IMR-90 (cell line): Measurements from ENCODE around the gene EPC2. TPM values are rescaled to one million over a fixed set of nuclear protein-coding genes. Genes with fewer than 3 reads are reported as not detected.

Experiments
- ATAC-seq: fragments of 200-7000 bp; cut with Tn5 transposase; 2 replicates; pipeline ENCODE4 v1.9.1; 2020; ENCODE audit warnings: low read depth, mild to moderate bottlenecking, moderate library complexity
- BruUV-seq: library from RNA; stranded (reverse); fragments of 400-500 nt; replicated peaks from 2 replicates; lab custom pipeline; 2021; lab: Mats Ljungman, UMichigan
- CTCF ChIA-PET: fragments of 300-600 bp; formaldehyde crosslinking; extraction: SDS; loops from one replicate; lab custom pipeline; 2021; ENCODE audit warnings: antibody characterized with exemption; lab: Yijun Ruan, JAX
- POLR2A ChIA-PET: fragments of 300-600 bp; sonication (Branson Sonifier 250); formaldehyde crosslinking; loops from one replicate; lab custom pipeline; 2022; ENCODE audit warnings: antibody characterized with exemption; ENCODE audit not compliant: unreplicated experiment; lab: Charles Lee
- DNase-seq: peaks from one replicate; pipeline ENCODE4 v3.0.0; 2013
- H2AFZ ChIP-seq: replicated peaks from 2 replicates; pipeline ENCODE3; 2013; ENCODE audit warnings: low read length, mild to moderate bottlenecking; ENCODE audit not compliant: poor library complexity
- H2AK5ac ChIP-seq: 2 replicates; pipeline ENCODE4 v1.6.1; 2013; ENCODE audit warnings: low read depth, low read length, inconsistent platforms
- H2AK9ac ChIP-seq: replicated peaks from 2 replicates; pipeline ENCODE3; 2013; ENCODE audit warnings: mild to moderate bottlenecking, low read depth, low read length, moderate library complexity; ENCODE audit not compliant: poor library complexity
- H2BK120ac ChIP-seq: 2 replicates; pipeline ENCODE4 v1.6.1; 2013; ENCODE audit warnings: low read depth, low read length, inconsistent platforms
- H2BK15ac ChIP-seq: 3 replicates; pipeline ENCODE4 v1.6.1; 2013; ENCODE audit warnings: low read depth, low read length, inconsistent platforms
- H2BK20ac ChIP-seq: 2 replicates; pipeline ENCODE4 v1.6.1; 2013; ENCODE audit warnings: low read depth, mild to moderate bottlenecking, inconsistent platforms, low read length, moderate library complexity
- H2BK5ac ChIP-seq: 2 replicates; pipeline ENCODE4 v1.6.1; 2013; ENCODE audit warnings: mild to moderate bottlenecking, low read depth, low read length, inconsistent platforms; ENCODE audit not compliant: poor library complexity, severe bottlenecking
- H3K14ac ChIP-seq: replicated peaks from 2 replicates; pipeline ENCODE4 v1.6.1; 2013; ENCODE audit warnings: low read depth, low read length, inconsistent platforms
- H3K18ac ChIP-seq: 2 replicates; pipeline ENCODE4 v1.6.1; 2013; ENCODE audit warnings: low read depth, low read length, control low read depth
- H3K23ac ChIP-seq: 2 replicates; pipeline ENCODE4 v1.6.1; 2013; ENCODE audit warnings: low read depth, low read length, inconsistent platforms
- H3K27ac ChIP-seq: 2 replicates; pipeline ENCODE4 v1.5.1; 2013; ENCODE audit warnings: mild to moderate bottlenecking, control low read depth, low read length; ENCODE audit not compliant: insufficient read depth
- H3K27me3 ChIP-seq: 2 replicates; pipeline ENCODE4 v1.6.1; 2013; ENCODE audit warnings: low read length; ENCODE audit not compliant: control insufficient read depth, insufficient read depth
- H3K36me3 ChIP-seq: 2 replicates; pipeline ENCODE4 v1.6.1; 2013; ENCODE audit warnings: low read length, mixed read lengths; ENCODE audit not compliant: control insufficient read depth, insufficient read depth
- H3K4ac ChIP-seq: 2 replicates; pipeline ENCODE4 v1.6.1; 2013; ENCODE audit warnings: low read depth, low read length, inconsistent platforms
- H3K4me1 ChIP-seq: 2 replicates; pipeline ENCODE4 v1.6.1; 2013; ENCODE audit warnings: low read length, mixed read lengths; ENCODE audit not compliant: control insufficient read depth, insufficient read depth
- H3K4me2 ChIP-seq: 2 replicates; pipeline ENCODE4 v1.6.1; 2013; ENCODE audit warnings: low read depth, mild to moderate bottlenecking, control low read depth, low read length, moderate library complexity
- H3K4me3 ChIP-seq: 2 replicates; pipeline ENCODE4 v1.5.1; 2013; ENCODE audit warnings: low read depth, mild to moderate bottlenecking, control low read depth, low read length, moderate library complexity; ENCODE audit not compliant: insufficient read depth
- H3K56ac ChIP-seq: 2 replicates; pipeline ENCODE4 v1.6.1; 2013; ENCODE audit warnings: low read length, inconsistent platforms; ENCODE audit not compliant: insufficient read depth; ENCODE audit errors: extremely low read depth
- H3K79me1 ChIP-seq, 2 experiments: 2 replicates each; pipeline ENCODE4 v1.6.1; 2013; ENCODE audit warnings: low read length in 2 of 2, inconsistent platforms in 1 of 2, low read depth in 1 of 2
- H3K9ac ChIP-seq: 2 replicates; pipeline ENCODE4 v1.6.1; 2013; ENCODE audit warnings: low read depth, low read length, control low read depth
- H3K9me1 ChIP-seq: 2 replicates; pipeline ENCODE4 v1.6.1; 2013; ENCODE audit warnings: low read length, inconsistent platforms; ENCODE audit not compliant: insufficient read depth
- H3K9me3 ChIP-seq: 2 replicates; pipeline ENCODE4 v1.6.1; 2013; ENCODE audit warnings: low read length; ENCODE audit not compliant: control insufficient read depth, insufficient read depth
- H4K20me1 ChIP-seq: 2 replicates; pipeline ENCODE4 v1.6.1; 2013; ENCODE audit warnings: low read length, inconsistent platforms; ENCODE audit not compliant: insufficient read depth
- H4K5ac ChIP-seq: 2 replicates; pipeline ENCODE4 v1.6.1; 2013; ENCODE audit warnings: mild to moderate bottlenecking, low read depth, low read length, control low read depth
- H4K8ac ChIP-seq, 2 experiments: 2 replicates each; pipeline ENCODE4 v1.6.1; 2013; ENCODE audit warnings: low read depth in 2 of 2, low read length in 2 of 2, control low read depth in 1 of 2, inconsistent platforms in 1 of 2
- H4K91ac ChIP-seq: 2 replicates; pipeline ENCODE4 v1.6.1; 2013; ENCODE audit warnings: low read depth, low read length, inconsistent platforms; ENCODE audit not compliant: insufficient read depth
- FOS ChIP-seq: fragments of 150-350 bp; IDR thresholded peaks from 2 replicates; pipeline ENCODE4 v1.6.1; 2016; ENCODE audit warnings: low read depth, low read length
- MAZ ChIP-seq: IDR thresholded peaks from 2 replicates; pipeline ENCODE4 v1.6.1; 2012; ENCODE audit warnings: low read depth, mild to moderate bottlenecking, low read length, improper control_type of control experiment, moderate library complexity, borderline replicate concordance
- WGBS, 2 experiments: methylation state at CpG; one replicate each; pipeline versions ENCODE4 v1.1.5 to v1.1.7; 2013; ENCODE audit warnings: missing lambda C conversion rate in 2 of 2; ENCODE audit not compliant: insufficient read length in 1 of 2; ENCODE audit errors: extremely low coverage in 2 of 2; 5-methylcytosine and 5-hydroxymethylcytosine counted together
- dilution Hi-C: fragments of 300-500 bp; cut with HindIII; formaldehyde crosslinking; loops from one replicate; pipeline ENCODE4 v1.14.3; 2018; ENCODE audit warnings: low sequenced_read_pairs; ENCODE audit not compliant: unreplicated experiment
- in situ Hi-C: fragments of 300-500 bp; cut with MboI; formaldehyde crosslinking; loops from 3 replicates; pipeline ENCODE4 v1.14.3; 2019; ENCODE audit warnings: low sequenced_read_pairs, inconsistent platforms, mixed read lengths
- intact Hi-C: fragments of 100-400 bp; cut with micrococcal nuclease; formaldehyde crosslinking; loops from 2 replicates; pipeline ENCODE4 v1.10.0; 2022
- polyA plus RNA-seq, 3 experiments: library from polyadenylated mRNA; depleted of rRNA; stranded (reverse); fragments of >200 nt; gene quantifications; 2 replicates each; pipeline ENCODE4 v1.2.3, GENCODE V29; 2012; ENCODE audit warnings: low replicate concordance in 1 of 3
- total RNA-seq: library from RNA; depleted of rRNA; stranded (reverse); fragments of >200 nt; gene quantifications from 2 replicates; pipeline ENCODE4 v1.2.3, GENCODE V29; 2012
- TF ChIP-seq, protein P1 (sequence below): conservative IDR thresholded peaks from 2 replicates; pipeline ENCODE4 v1.5.1; 2012; ENCODE audit warnings: mild to moderate bottlenecking, low read depth, low read length, improper control_type of control experiment
- TF ChIP-seq, protein P2 (sequence below): fragments of 150-350 bp; IDR thresholded peaks from 2 replicates; pipeline ENCODE4 v1.6.1; 2017; ENCODE audit warnings: mild to moderate bottlenecking, antibody characterized with exemption, low read length, low read depth

Gene EPC2
- total and polyA plus RNA-seq, 2 of the 4 experiments (the other 2 are of a cell fraction), result 10.6 to 22.6 TPM

DNA sequence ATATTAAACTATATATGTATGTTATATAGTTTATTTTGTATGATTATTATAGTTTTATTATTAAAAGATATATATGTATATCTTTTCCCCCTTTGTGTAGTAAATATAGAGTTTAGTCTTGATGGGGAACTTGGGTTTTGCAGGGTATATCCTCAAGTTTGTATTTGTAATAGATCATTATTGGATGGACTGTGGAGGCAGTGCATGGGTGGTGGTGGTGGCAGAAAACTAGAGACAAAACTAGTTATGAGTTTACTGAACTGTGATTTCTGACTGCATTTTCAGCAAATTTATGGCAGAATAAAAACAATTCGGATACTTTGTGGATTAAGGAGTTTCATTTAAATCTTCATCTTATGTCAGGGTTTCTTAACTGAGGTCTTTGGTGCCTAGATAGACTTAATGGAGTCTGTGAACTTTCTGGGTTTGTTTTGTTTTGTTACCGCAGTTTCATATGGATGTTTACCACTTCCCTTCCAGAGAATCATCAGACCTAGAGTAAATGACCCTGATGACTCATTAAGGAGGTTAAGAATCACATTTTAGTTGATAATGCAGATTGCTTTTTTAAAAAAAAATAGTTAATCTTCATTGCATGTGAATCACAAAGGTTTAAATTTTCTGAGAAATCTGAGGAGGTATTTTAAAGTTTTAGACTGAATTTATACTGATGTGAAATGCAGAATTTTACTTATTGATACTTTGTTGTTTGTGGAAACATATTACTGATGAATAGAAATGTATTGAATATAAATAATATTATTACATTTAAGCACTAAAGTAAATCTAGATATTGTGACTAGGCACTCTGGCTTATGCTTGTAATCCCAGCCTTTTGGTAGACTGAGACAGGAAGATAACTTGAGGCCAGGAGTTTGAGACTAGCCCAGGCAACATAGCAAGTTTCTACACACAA is 14.5 kb downstream of the EPC2 start:
- Histone ChIP-seq H3K56ac (no peak overlapping the region), H3K4ac (no peak overlapping the region), H3K27ac (no peak overlapping the region), H2AFZ (no peak overlapping the region), H4K8ac (no peak overlapping the region), H3K9me1 (peaks cover 8% of the 10 kb centered on the region), H3K9ac (no peak overlapping the region), H2BK15ac (no peak overlapping the region), H4K20me1 (peaks cover 64% of the 10 kb centered on the region), H3K4me3 (no peak overlapping the region), H4K5ac (no peak overlapping the region), H3K9me3 (no peaks in the 10 kb centered on the region), H2BK5ac (no peak overlapping the region), H3K18ac (no peak overlapping the region), H3K4me2 (peak overlapping the region; percentile 80), H3K14ac (no peak overlapping the region), H3K4me1 (peaks cover 8% of the 10 kb centered on the region), H2BK20ac (no peak overlapping the region), H2BK120ac (no peak overlapping the region), H3K79me1 (peaks cover 15 to 34% of the 10 kb centered on the region in 2 experiments), H2AK9ac (no peak overlapping the region), H4K91ac (no peak overlapping the region), H3K27me3 (no peaks in the 10 kb centered on the region), H3K36me3 (no peaks in the 10 kb centered on the region), H3K23ac (no peak overlapping the region), H2AK5ac (no peak overlapping the region)
- ChIA-PET CTCF (no interaction called here), POLR2A (no interaction called here)
- no TSS peak for BruUV-seq
- peak; percentile 78 for TF ChIP-seq FOS
- no peak for TF ChIP-seq MAZ
- TF ChIP-seq, protein P1, sequence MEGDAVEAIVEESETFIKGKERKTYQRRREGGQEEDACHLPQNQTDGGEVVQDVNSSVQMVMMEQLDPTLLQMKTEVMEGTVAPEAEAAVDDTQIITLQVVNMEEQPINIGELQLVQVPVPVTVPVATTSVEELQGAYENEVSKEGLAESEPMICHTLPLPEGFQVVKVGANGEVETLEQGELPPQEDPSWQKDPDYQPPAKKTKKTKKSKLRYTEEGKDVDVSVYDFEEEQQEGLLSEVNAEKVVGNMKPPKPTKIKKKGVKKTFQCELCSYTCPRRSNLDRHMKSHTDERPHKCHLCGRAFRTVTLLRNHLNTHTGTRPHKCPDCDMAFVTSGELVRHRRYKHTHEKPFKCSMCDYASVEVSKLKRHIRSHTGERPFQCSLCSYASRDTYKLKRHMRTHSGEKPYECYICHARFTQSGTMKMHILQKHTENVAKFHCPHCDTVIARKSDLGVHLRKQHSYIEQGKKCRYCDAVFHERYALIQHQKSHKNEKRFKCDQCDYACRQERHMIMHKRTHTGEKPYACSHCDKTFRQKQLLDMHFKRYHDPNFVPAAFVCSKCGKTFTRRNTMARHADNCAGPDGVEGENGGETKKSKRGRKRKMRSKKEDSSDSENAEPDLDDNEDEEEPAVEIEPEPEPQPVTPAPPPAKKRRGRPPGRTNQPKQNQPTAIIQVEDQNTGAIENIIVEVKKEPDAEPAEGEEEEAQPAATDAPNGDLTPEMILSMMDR, result no peak
- TF ChIP-seq, protein P2, sequence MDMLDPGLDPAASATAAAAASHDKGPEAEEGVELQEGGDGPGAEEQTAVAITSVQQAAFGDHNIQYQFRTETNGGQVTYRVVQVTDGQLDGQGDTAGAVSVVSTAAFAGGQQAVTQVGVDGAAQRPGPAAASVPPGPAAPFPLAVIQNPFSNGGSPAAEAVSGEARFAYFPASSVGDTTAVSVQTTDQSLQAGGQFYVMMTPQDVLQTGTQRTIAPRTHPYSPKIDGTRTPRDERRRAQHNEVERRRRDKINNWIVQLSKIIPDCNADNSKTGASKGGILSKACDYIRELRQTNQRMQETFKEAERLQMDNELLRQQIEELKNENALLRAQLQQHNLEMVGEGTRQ, result no peak
- ATAC-seq, result peak; percentile 59
- dilution Hi-C loops, result no loop called here
- intact Hi-C loops, result no loop called here
- no CpG with 5 or more reads among the region's 2 CpGs for WGBS, 2 experiments
- in situ Hi-C loops, result loop anchor here (25.0 kb wide), 1 partner anchor 903 kb away; no protein-coding TSS in a partner anchor
- peak; percentile 79 for DNase-seq
